Brain pericyte (primary cell): ENCODE measurements around the gene POLR3GL.
A peak's percentile ranks its signal among the peaks of the same experiment; 100 is the strongest.

Source experiments
- DNase-seq: peaks from one replicate; pipeline ENCODE4 v3.0.0-alpha.2; 2012; ENCODE audit warnings: low read depth, low spot score

POLR3GL gene

DNA sequence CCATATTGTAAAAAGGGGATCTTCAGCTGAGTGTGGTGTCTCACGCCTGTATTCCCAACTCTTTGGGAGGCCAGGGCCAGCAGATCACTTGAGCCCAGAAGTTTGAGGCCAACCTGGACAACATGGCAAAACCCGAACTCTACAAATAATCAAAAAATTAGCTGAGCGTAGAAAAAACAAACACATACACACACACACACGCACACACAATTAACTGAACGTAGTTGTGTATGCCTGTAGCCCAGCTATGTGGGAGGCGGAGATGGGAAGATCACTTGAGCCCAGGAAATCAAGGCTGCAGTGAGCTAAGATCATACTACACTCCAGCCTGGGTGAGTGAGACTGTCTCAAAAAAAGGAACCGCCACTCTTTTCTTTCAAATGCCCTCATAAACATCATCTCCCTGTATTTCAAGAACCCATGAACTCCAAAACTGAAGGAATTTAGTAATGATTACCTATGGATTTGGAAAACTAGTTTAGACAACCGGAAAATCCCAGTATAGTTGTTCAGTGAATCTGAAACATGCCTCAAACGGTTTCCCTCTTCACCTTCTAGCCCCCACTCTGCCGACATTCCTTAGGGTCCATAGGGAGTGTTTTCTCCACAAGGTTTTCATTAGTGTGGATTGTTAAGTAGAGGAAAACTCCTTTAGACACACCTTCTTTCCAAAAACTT, 27.4 kb downstream of the POLR3GL start:
- DNase-seq: no peak

DNA sequence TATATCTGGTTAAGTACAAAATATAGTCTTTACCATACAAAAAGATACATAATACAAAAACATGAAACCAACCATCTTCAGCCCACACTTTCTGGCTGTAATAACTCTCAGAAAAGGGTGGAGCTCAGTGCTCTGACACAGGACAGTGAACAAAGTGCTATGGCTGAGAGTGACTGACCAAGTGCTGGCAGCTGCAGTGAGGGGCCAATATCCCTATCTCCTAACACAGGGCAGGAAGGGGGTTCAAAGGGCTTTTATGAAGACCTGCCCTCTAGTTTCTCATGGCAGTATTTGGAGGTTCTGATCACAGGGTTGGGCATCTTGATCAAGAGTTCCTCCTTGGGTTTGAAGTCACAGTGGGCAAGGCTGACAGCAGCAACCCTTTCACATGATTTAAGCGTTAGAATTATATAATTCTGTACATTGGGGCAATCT, 28.0 kb downstream of the POLR3GL start:
- no peak for DNase-seq

DNA sequence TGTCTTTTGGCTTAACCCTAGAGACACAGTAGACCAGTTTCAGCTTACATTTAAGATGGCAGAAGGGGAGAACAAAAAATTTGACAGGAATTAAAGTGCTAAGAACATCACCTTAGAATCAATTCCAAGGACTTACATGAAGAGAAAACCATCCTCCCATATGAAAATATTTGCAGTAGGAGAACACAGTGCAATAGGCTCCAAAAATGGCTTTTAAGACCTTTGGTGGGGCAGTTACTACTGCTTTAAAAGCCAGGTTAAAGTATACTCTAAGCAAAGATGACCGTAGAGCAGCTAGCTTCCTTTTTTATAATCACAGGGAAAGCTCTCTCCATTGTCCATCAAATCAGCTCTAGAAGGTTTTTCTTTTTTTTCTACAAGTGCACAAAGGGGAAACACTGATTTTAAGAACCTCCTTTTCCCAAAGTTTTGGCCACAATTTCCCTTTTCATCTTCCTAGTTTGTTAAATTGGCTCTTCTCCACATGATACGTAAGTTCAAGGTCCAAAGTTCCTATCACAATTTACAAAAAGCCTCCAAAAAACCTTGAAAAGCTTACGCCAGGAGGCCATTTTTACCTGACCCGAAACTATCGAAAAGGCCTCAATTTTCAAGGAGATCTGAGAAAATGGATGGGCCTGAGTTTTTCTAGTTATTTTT, 28.6 kb downstream of the POLR3GL start:
- no peak for DNase-seq

DNA sequence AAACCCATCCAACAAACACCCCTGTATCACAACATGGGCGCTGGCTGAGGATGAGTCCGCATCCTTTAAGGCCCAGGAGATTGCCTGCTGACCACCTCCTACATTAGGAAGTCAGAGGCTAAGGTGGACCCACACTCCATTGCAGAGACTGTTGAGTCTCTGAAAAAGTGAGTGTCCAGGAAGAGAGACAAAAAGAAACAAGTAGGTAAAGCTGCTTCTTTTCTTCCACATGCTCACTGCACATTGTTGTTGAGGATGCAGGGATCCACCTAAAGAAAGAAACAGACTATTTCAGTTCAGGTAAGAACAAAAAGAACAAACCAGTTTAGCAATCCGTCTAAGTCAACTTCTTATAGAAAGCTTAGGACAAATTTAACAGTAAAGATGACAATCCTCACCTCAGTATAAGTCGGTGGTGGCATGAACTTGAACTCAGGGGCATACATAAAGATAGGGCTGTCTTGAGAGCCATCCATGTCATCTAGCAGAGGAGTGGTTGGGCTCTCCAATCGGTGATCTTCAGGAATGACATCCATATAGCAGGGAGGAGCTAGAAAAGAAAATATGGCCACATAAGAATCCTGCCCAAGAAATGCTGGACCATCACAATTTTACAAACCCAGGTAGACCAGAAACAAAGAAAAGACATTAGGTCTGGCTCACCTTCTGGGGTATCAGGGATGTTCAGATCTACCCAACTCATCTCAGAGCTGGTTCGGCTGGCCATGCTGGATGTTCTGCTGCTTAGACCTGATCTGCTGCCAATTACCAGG, 29.3 kb downstream of the POLR3GL start:
- DNase-seq: no peak

DNA sequence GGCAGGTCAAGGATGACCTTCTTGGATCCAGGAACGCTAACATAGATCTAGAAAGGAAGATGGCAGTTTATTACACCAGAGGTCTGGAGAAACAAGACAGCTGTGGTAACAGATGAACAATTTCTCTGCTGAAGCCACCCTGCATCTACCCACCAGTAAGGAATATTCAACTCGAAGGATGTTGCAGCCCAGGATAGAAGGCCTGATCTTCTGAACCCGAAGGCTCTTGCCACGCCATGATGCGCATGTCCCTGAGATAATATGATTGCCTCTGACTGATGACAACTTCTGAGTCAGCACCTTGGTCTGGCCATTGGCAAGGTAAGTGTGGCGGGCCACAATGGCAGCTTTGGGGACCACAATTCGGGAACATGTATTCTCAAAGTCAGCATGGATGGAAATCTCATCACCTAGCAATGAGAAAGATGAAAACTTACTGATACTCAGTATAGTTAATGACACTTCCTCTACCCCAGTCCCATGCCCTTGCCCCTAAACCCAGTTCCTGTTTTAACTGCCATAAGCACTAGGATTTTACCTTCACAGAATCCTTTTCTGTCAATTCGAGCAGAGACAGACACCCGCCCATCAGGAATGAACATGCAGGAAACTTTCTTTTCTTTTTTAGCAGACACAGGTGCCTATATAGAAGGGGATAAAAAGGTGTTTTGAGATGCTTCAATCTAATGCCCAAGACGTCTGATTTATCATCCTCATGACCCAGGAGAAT, 30.1 kb downstream of the POLR3GL start:
- DNase-seq: no peak

DNA sequence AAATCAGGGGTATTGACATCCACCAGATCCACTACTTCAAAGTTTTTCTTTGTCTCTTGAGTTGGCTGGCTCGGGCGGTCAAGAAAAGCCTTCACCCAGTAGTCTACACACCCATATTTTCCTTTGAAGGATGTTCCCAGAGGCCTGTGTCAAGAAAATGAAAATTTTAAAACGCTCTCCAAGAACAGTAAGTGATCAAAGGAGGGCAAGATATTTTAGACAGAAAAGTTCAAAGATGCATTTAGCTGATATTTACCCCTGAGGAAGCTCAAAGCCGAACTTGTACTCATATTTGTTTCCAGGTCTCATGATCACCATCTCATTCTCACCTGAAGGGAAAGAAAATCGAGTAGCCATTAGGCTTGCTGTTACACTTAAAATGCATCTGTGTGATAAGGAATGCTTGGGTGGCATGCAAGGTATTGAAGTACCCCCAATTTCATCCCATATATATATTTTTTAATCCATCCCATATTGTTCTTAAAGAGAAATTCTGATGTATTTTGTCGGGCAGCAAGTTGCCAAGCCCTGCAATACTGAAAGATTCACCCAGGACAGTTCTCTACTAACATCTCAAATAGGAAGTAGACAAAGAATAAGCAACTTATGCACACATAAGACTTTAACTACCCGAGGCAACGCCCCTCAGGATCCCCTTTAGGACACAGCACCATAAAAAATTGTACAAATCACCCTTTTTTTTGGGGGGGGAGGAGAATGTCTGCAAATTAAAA, 30.8 kb downstream of the POLR3GL start:
- no peak for DNase-seq

- no peak for DNase-seq
Measured at GRCh38 chr1:145995964-145996432, 31.5 kb downstream of the POLR3GL start.

DNA sequence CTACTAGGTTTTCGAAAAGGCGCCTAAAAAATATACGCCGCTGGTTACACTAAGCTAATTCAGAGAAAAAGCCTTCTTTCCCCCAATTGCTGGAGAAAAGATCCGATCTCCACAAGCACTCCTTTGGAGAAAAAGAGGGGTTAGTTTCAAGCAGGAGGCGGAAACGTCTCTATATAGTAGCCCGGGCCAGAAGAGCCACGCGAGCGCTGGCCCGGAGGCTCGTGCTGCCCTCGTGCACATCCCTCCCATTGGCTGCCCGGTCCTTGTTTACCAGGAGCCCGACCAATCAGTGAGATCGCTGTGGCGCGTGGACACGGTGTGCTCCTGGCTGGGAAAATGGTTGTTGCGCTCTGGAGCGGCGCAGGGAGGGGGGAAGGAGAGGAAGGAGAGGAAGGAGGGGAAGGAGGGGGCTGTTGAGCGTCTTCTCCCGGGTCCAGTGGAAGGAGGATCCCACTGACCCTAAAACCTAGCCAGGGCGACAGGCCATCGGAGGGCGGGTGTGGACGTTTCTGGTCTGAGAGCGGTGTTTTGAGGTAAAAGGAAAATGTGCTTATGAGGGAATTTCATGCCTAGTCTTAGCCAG, 32.0 kb downstream of the POLR3GL start, which contains the start of gene TXNIP:
TSS of gene TXNIP (minus strand) at position 147 of the 583 bp plus-strand sequence. CDS start 313 bp downstream, outside the sequence.
- peak; percentile 94 for DNase-seq

- DNase-seq: no peak
Measured at GRCh38 chr1:145997016-145997717, 32.7 kb downstream of the POLR3GL start.

DNA sequence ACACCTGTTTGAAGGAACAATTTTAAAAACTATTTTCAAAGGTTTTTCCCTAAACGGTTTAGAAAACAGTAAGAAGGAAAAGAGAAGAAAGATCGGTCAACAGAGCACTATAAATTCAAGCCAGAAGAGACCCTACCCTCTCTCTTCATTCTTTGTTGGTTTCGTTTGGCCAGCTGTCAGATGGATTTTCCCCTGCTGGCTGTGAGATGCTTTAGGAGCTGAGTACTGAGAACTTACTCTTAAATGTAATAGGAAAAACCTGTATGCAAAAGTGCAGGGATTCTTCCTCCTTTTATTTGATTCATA, 33.2 kb downstream of the POLR3GL start:
- DNase-seq: no peak

DNA sequence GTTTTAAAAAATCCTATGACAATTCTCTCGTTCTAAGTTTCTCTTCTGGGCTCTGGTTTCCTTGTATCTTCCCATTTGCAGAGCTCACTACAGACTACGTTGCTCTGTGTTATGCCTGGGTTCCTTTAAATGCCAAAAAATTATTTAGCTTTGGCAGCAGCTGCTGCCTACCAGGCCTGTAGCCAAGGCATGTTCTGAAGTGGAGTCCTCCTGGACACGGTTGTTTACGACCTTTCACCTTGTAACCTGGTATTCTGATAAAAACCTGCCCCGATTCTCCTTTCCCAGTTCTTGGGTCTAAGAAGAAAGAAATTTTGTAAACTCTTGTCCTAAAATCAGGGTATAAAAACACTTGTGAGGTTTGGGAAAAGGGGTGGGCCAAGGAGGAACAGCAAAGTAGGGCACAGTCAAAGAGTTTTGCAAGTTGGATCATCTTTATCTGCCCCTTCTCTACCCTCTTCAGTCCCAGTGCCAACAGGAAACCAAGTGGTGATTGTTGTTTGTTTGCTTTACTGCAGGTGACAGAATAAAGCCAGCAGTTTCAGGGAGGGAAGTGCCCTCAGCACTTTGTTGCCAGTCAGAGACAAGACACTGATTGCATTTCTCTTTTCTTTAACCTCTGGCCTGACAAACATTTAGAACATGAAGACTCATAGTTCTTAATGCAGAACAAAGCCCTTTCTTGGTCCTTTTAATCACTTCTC, 35.0 kb downstream of the POLR3GL start:
- DNase-seq: no peak

DNA sequence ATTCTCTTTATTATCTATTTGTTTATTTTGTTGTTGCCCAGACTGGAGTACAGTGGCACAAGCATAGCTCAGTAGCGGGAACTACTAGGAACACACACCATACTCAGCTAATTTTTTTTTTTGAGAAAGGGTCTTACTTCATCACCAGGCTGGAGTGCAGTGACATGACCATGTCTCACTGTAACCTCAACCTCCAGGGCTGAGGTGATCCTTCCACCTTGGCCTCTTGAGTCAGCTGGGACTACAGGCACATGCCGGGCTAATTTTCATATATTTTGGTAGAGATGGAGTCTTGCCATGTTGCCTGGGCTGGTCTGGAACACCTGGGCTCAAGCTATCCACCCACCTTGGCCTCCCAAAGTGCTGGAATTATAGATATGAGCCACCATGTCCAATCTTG, 37.2 kb downstream of the POLR3GL start:
- DNase-seq: no peak

GRCh38 chr1:146007489-146008133, 43.1 kb downstream of the POLR3GL start:
- DNase-seq: no peak

DNA sequence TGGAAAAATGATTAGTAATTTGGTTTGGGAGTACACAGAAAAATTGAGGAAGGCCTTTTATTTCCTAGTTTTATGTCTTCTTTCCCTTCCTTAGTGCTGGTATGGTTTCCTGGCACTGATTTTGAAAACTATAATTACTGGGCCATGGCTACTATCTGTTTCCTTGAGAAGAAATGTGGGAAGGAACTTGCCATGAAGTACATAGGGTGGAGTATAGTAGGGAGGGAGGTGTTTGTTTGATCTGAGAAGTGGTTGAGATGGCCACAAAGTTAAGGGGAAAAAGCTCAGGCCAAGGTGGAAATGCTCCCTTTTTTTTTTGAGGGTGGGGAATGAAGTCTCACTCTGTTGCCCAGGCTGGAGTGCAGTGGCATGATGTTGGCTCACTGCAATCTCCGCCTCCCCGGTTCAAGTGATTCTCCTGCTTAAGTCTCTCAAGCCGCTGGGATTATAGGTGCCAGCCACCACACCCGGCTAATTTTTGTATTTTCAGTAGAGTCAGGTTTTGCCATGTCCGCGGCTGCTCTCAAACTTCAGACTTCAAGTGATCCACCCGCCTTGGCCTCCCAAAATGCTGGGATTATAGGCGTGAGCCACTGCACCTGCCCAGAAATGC, 45.7 kb downstream of the POLR3GL start:
- no peak for DNase-seq

DNA sequence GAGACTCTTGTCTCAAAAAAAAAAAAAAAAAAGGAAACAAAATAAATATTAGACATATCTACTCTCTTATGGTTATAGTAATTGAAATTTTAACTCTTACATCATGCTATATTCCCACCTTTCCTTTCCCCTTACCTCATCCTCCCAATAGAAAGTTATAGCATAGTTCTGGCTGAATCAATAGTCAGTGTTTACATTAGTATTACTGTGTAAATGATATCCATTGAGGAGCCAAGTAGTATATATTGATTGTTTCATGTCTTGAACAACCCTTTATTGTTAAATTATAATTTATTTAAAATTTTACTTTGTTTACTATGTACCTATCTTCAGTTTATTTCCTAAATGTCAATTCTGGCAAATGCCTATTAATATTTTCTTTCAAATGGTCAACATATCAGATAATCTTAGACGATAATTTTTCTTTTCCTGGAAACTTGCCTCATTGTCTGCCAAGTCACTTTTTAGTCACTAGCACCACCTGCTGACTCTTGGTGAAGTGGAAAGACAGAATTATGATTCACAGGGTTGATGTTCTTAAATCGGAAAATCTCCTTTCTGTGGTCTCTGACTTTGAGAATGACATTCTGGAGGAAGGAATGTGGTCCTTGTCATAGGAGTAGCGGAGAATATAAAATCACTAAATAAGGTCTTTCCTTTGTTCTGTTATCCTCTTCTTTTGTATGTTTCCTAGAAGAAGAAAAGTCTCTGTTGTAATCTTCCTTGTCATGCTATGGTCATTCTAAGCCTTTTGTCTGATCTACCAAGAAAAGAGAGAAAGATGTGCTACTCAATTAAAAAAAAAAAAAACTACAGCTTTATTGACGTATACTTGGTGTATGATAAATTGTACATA, 48.4 kb downstream of the POLR3GL start:
- DNase-seq: no peak

DNA sequence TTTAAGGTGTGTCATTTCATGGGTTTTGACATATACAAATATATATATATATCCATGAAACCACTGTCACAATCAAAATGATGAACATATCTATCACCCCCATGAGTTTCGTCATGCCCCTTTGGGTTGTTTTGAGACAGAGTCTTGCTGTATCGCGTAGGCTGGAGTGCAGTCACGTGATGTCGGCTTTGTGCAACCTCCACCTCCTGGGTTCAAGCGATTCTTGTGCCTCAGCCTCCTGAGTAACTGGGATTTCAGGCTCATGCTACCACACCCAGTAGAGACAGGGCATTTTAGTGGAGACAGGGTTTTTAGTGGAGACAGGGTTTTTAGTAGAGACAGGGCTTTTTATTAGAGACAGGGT, 49.1 kb downstream of the POLR3GL start:
- no peak for DNase-seq

GRCh38 chr1:146016891-146017290, 52.4 kb downstream of the POLR3GL start:
- DNase-seq: no peak
